ENCODE data around the gene EMC1.

GRCh38 chr1:19251305-19252196 is at the start of gene EMC1, which contains the start of gene MRTO4:
- TF ChIP-seq POLR2AphosphoS5 (IDR thresholded peaks at IDR 0.05; ENCODE audit: low read depth, low read length) = peak; percentile 98
- peak; percentile 97 for TF ChIP-seq POLR2A (IDR thresholded peaks at IDR 0.05; ENCODE audit: low read depth, low read length)
- peak; percentile 94 for TF ChIP-seq TAF1 (IDR thresholded peaks at IDR 0.05; ENCODE audit: low read depth, low read length)
- TF ChIP-seq SPI1 (IDR thresholded peaks at IDR 0.05; ENCODE audit: low read depth, low read length) = no peak; the same call in 1 of the 2 replicates
- peak; percentile 86 for TF ChIP-seq POU2F2 (IDR thresholded peaks at IDR 0.05; ENCODE audit: low read depth, low read length)
- TF ChIP-seq PAX5 (IDR thresholded peaks at IDR 0.05; ENCODE audit: insufficient read depth, low read length, severe bottlenecking) = no peak
